NB4 (cell line): ENCODE data around the gene CREB3L1.

Experiments used
- DNase-seq: peaks from one replicate; pipeline ENCODE4 v3.0.0; 2010; ENCODE audit warnings: low read depth
- H3K4me3 ChIP-seq: one replicate; pipeline ENCODE4 v1.5.1; 2011; ENCODE audit warnings: mild to moderate bottlenecking, low read depth, low read length, moderate library complexity
- CTCF ChIP-seq: IDR thresholded peaks from one replicate; pipeline ENCODE4 v1.5.1; 2012; ENCODE audit warnings: low read depth, low read length
- MAX ChIP-seq: IDR thresholded peaks from 2 replicates; pipeline ENCODE4 v1.6.1; 2011; ENCODE audit warnings: low read depth, low read length
- MYC ChIP-seq: IDR thresholded peaks from 2 replicates; pipeline ENCODE4 v1.6.1; 2011; ENCODE audit warnings: low read depth, low read length
- POLR2A ChIP-seq: IDR thresholded peaks from 2 replicates; pipeline ENCODE4 v1.6.1; 2011; ENCODE audit warnings: mild to moderate bottlenecking; ENCODE audit not compliant: insufficient read length; ENCODE audit errors: extremely low read depth

Gene CREB3L1

GRCh38 chr11:46259971-46260560 is 17.4 kb upstream of the CREB3L1 start:
- no peak for TF ChIP-seq POLR2A
- TF ChIP-seq MAX = no peak
- no peak for TF ChIP-seq MYC
- no peak for TF ChIP-seq CTCF
- no peak for DNase-seq
- H3K4me3 ChIP-seq = no peak overlapping the region

GRCh38 chr11:46263120-46263519 is 14.3 kb upstream of the CREB3L1 start:
- H3K4me3 ChIP-seq = no peak overlapping the region
- TF ChIP-seq CTCF (no peak), MAX (no peak), MYC (no peak), POLR2A (no peak)
- no peak for DNase-seq

- no peak overlapping the region for H3K4me3 ChIP-seq
- no peak for TF ChIP-seq POLR2A
- TF ChIP-seq MYC = no peak
- TF ChIP-seq CTCF = no peak
- TF ChIP-seq MAX = no peak
- DNase-seq = no peak
Measured at GRCh38 chr11:46264030-46264429, 13.4 kb upstream of the CREB3L1 start.

GRCh38 chr11:46264976-46265375 is 12.5 kb upstream of the CREB3L1 start:
- DNase-seq = no peak
- no peak overlapping the region for H3K4me3 ChIP-seq
- no peak for TF ChIP-seq MAX
- no peak for TF ChIP-seq CTCF
- TF ChIP-seq POLR2A = no peak
- no peak for TF ChIP-seq MYC

- TF ChIP-seq POLR2A (no peak), MYC (no peak), MAX (no peak), CTCF (no peak)
- DNase-seq = no peak
- H3K4me3 ChIP-seq = no peak overlapping the region
Measured at GRCh38 chr11:46265764-46266163, 11.7 kb upstream of the CREB3L1 start.
